ENCODE results near the gene JAM3. TPM values are rescaled to one million over a fixed set of nuclear protein-coding genes. Genes with fewer than 3 reads are reported as not detected.

The JAM3 gene
- total and polyA plus RNA-seq, 2 of the 13 experiments (the other 11 are each of a cell fraction or from before 2014, with no cell fraction given), result 0.98 to 2.8 TPM

DNA sequence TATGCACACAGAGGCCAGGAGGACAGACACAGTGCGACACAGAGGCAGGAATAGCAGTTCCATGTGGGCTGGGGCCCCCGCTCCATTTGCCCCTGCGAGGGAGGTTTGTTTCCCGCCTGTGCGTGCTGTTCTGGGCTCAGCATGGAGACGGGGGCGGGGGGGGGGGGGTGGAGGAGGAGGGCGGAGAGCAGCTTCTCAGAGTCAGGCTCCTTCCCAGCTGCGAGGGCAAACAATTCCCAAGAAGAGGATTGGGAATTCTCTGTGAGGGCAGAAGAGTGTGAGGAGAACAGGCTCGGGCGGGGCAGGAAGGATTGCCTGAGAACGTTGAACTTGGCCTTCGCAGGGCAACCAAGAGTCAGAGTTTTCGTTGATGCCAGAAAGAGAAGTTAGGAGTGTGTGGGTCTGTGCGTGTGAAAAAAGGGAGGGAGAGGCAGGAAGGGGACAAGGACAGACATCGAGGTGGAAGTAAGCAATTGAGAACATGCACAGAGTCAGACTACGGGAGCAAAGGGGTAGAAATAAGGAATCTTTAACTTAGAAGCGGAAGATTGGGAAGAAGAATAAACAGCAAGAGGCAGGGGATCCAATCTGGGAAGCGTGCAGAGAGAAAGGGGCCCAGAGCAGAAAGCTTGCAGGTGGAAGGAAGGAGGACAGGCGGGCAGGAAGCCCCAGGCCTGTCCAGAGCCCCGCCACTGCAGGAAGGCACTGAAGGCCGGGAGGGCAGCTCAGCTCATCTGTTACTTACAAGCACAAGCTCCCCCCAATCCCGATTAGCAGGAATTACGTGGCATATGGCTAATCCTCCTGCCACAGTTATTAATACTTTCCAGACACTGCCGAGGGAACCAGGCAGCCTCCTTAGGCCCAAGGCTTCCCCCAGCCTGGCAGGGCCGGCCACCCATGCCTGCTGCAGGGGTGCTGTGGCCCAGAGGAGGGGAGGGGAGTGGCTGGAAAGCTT is 15.6 kb upstream of the JAM3 start:
- H3K4me2 ChIP-seq (ENCODE audit: low read depth, low read length), result no peak overlapping the region
- no peak overlapping the region for H3K27ac ChIP-seq (ENCODE audit: extremely low read length, insufficient read depth, low read length)
- H3K9ac ChIP-seq (ENCODE audit: insufficient read depth, low read depth, low read length), result no peak overlapping the region
- intact Hi-C loops (cut with micrococcal nuclease; ENCODE audit: unreplicated experiment) (no loop called here), in situ Hi-C loops (cut with HindIII; ENCODE audit: extremely low pct_ligation_motif_present, low pct_unique_long_range_greater_than_20kb) (no loop called here)
- ATAC-seq (no peak), DNase-seq (ENCODE audit: low spot score) (no peak), FAIRE-seq (no peak)
- no peak overlapping the region for H3K4me3 ChIP-seq (replicated peaks in 1 of 3; ENCODE audit: insufficient read depth in 1 of 3, low read depth in 2 of 3, low read length in 3 of 3)
- no peak for TF ChIP-seq MXD1 (CRISPR knock-in tag; IDR thresholded peaks at IDR 0.05)
- TF ChIP-seq ZBTB42 (CRISPR knock-in tag; IDR thresholded peaks at IDR 0.05), result no peak
- TF ChIP-seq HOXA7 (CRISPR knock-in tag; IDR thresholded peaks at IDR 0.05), result no peak
- no peak for TF ChIP-seq NFIC (IDR thresholded peaks at IDR 0.05; ENCODE audit: low read length)
- no peak for TF ChIP-seq PBX3 (CRISPR knock-in tag; IDR thresholded peaks at IDR 0.05; ENCODE audit: borderline replicate concordance)
- TF ChIP-seq, protein P1, sequence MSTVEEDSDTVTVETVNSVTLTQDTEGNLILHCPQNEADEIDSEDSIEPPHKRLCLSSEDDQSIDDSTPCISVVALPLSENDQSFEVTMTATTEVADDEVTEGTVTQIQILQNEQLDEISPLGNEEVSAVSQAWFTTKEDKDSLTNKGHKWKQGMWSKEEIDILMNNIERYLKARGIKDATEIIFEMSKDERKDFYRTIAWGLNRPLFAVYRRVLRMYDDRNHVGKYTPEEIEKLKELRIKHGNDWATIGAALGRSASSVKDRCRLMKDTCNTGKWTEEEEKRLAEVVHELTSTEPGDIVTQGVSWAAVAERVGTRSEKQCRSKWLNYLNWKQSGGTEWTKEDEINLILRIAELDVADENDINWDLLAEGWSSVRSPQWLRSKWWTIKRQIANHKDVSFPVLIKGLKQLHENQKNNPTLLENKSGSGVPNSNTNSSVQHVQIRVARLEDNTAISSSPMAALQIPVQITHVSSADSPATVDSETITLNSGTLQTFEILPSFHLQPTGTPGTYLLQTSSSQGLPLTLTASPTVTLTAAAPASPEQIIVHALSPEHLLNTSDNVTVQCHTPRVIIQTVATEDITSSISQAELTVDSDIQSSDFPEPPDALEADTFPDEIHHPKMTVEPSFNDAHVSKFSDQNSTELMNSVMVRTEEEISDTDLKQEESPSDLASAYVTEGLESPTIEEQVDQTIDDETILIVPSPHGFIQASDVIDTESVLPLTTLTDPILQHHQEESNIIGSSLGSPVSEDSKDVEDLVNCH (CRISPR knock-in tag; IDR thresholded peaks at IDR 0.05), result no peak
- TF ChIP-seq ZNF775 (CRISPR knock-in tag; IDR thresholded peaks at IDR 0.05; ENCODE audit: borderline replicate concordance), result no peak
- no peak for TF ChIP-seq RFX3 (CRISPR knock-in tag; IDR thresholded peaks at IDR 0.05)
- no peak for TF ChIP-seq HNRNPK (IDR thresholded peaks at IDR 0.05; ENCODE audit: low read depth, low read length, poor library complexity, severe bottlenecking)
- no peak for TF ChIP-seq DR1 (CRISPR knock-in tag; IDR thresholded peaks at IDR 0.05)
- no peak for TF ChIP-seq SCMH1 (CRISPR knock-in tag; IDR thresholded peaks at IDR 0.05; ENCODE audit: borderline replicate concordance)
- TF ChIP-seq CEBPG (CRISPR knock-in tag; IDR thresholded peaks at IDR 0.05), result no peak
- TF ChIP-seq ZNF3 (CRISPR knock-in tag; IDR thresholded peaks at IDR 0.05), result no peak
- TF ChIP-seq, protein P2, sequence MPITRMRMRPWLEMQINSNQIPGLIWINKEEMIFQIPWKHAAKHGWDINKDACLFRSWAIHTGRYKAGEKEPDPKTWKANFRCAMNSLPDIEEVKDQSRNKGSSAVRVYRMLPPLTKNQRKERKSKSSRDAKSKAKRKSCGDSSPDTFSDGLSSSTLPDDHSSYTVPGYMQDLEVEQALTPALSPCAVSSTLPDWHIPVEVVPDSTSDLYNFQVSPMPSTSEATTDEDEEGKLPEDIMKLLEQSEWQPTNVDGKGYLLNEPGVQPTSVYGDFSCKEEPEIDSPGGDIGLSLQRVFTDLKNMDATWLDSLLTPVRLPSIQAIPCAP (CRISPR knock-in tag; IDR thresholded peaks at IDR 0.05; ENCODE audit: low read depth), result no peak
- no peak for TF ChIP-seq RELA (CRISPR knock-in tag; IDR thresholded peaks at IDR 0.05)
- no peak for TF ChIP-seq HNRNPUL1 (IDR thresholded peaks at IDR 0.05; ENCODE audit: low read depth, low read length)
- TF ChIP-seq ETV6 (CRISPR knock-in tag; conservative IDR thresholded peaks at IDR 0.05), result no peak
- no peak overlapping the region for H2AFZ ChIP-seq (ENCODE audit: low read length)
- H3K36me3 ChIP-seq (replicated peaks in 1 of 2; ENCODE audit: control insufficient read depth in 1 of 2, insufficient read depth in 2 of 2, low read length in 2 of 2), result no peaks in the 10 kb centered on the region
- H3K4me1 ChIP-seq (ENCODE audit: insufficient read depth, low read length), result no peaks in the 10 kb centered on the region
- H3K79me2 ChIP-seq (ENCODE audit: insufficient read depth, low read length), result no peaks in the 10 kb centered on the region
- no TSS peak for BruUV-seq (replicated peaks)
- H4K20me1 ChIP-seq (ENCODE audit: insufficient read depth, low read length), result no peaks in the 10 kb centered on the region
- 25% methylated on average over 18 of the region's 26 CpGs for WGBS (ENCODE audit: low lambda C conversion rate)
- POLR2A ChIA-PET, result no interaction called here
- peaks cover 5 to 32% of the 10 kb centered on the region in 2 experiments; a peak in 4 of 5 replicates for H3K27me3 ChIP-seq (ENCODE audit: control insufficient read depth in 1 of 2, insufficient read depth in 2 of 2, low read length in 2 of 2)
- CTCF ChIA-PET (ENCODE audit: low intra/inter-chr PET ratio, low total read pairs), result no interaction called here
- H3K9me3 ChIP-seq (ENCODE audit: low read length), result no peaks in the 10 kb centered on the region
